ENCODE results near the gene SCRN2. TPM values are rescaled to one million over a fixed set of nuclear protein-coding genes. Genes with fewer than 3 reads are reported as not detected.

The SCRN2 gene
- total and polyA plus RNA-seq, 2 of the 13 experiments (the other 11 are each of a cell fraction or from before 2014, with no cell fraction given) = 21.7 to 29.5 TPM

GRCh38 chr17:47844227-47844626 is 3.2 kb upstream of the SCRN2 start (continued):
- TF ChIP-seq CEBPB (IDR thresholded peaks at IDR 0.05; ENCODE audit: borderline replicate concordance, low read depth, low read length) (peak; percentile 78; the same call in 1 of the 2 replicates), THAP11 (CRISPR knock-in tag; IDR thresholded peaks at IDR 0.05) (peak; percentile 51; the same call in 1 of the 2 replicates), NFKBIZ (CRISPR knock-in tag; IDR thresholded peaks at IDR 0.05) (no peak), MEIS2 (CRISPR knock-in tag; IDR thresholded peaks at IDR 0.05) (0 out of 2 replicates have a peak, but pooled peaks have one; percentile 26), ARNT2 (CRISPR knock-in tag; IDR thresholded peaks at IDR 0.05; ENCODE audit: low read depth) (0 out of 2 replicates have a peak, but pooled peaks have one; percentile 28), FOXK1 (CRISPR knock-in tag; IDR thresholded peaks at IDR 0.05; ENCODE audit: borderline replicate concordance, low read depth) (0 out of 2 replicates have a peak, but pooled peaks have one; percentile 17), SOX5 (CRISPR knock-in tag; IDR thresholded peaks at IDR 0.05; ENCODE audit: borderline replicate concordance) (peak; percentile 21; the same call in 1 of the 2 replicates), MXI1 (IDR thresholded peaks at IDR 0.05; ENCODE audit: borderline replicate concordance, low read depth, low read length) (peak; percentile 46; the same call in 1 of the 3 replicates), ARNTL (CRISPR knock-in tag; IDR thresholded peaks at IDR 0.05) (0 out of 2 replicates have a peak, but pooled peaks have one; percentile 35), RBAK (CRISPR knock-in tag; IDR thresholded peaks at IDR 0.05) (no peak), TEF (CRISPR knock-in tag; IDR thresholded peaks at IDR 0.05) (peak; percentile 82), ZBTB49 (CRISPR knock-in tag; IDR thresholded peaks at IDR 0.05; ENCODE audit: borderline replicate concordance) (no peak), MED1 (CRISPR knock-in tag; IDR thresholded peaks at IDR 0.05) (0 out of 2 replicates have a peak, but pooled peaks have one; percentile 24), ZBTB34 (CRISPR knock-in tag; IDR thresholded peaks at IDR 0.05) (peak; percentile 40; the same call in 1 of the 2 replicates), RXRA (CRISPR knock-in tag; IDR thresholded peaks at IDR 0.05) (peak; percentile 54; the same call in 1 of the 2 replicates), BHLHE40 (IDR thresholded peaks at IDR 0.05; ENCODE audit: low read length) (peak; percentile 48; the same call in 1 of the 2 replicates), TBX3 (IDR thresholded peaks at IDR 0.05; ENCODE audit: borderline replicate concordance) (no peak), KDM5A (IDR thresholded peaks at IDR 0.05; ENCODE audit: borderline replicate concordance, low read length) (no peak), GATA4 (IDR thresholded peaks at IDR 0.05; ENCODE audit: borderline replicate concordance, low read depth) (peak; percentile 58; the same call in 1 of the 2 replicates), SOX6 (IDR thresholded peaks at IDR 0.05) (no peak), SOX6 (CRISPR knock-in tag; IDR thresholded peaks at IDR 0.05) (peak; percentile 36; the same call in 1 of the 2 replicates), FOXA3 (CRISPR knock-in tag; IDR thresholded peaks at IDR 0.05) (peak; percentile 57), HDAC1 (CRISPR knock-in tag; IDR thresholded peaks at IDR 0.05) (peak; percentile 36; the same call in 1 of the 2 replicates), ZNF12 (CRISPR knock-in tag; IDR thresholded peaks at IDR 0.05) (peak; percentile 78; the same call in 1 of the 2 replicates), RORA (CRISPR knock-in tag; IDR thresholded peaks at IDR 0.05) (no peak), YEATS2 (CRISPR knock-in tag; IDR thresholded peaks at IDR 0.05; ENCODE audit: borderline replicate concordance) (peak; percentile 56; the same call in 1 of the 2 replicates), CEBPG (CRISPR knock-in tag; IDR thresholded peaks at IDR 0.05) (peak; percentile 58), DR1 (CRISPR knock-in tag; IDR thresholded peaks at IDR 0.05) (no peak), RNF2 (conservative IDR thresholded peaks at IDR 0.05; ENCODE audit: low read depth) (no peak), MAX (IDR thresholded peaks at IDR 0.05) (peak; percentile 48)

Data from HepG2 (cell line).